GM13976 (cell line): ENCODE data around the gene MAPK1.

Experiments
- DNase-seq: peaks from one replicate; pipeline ENCODE4 v3.0.0; 2012; ENCODE audit warnings: low spot score
- in situ Hi-C: fragments of 300-500 bp; cut with MboI; formaldehyde crosslinking; loops from one replicate; pipeline ENCODE4 v1.12.0; 2022; ENCODE audit warnings: low sequenced_read_pairs, mixed read lengths, inconsistent platforms; ENCODE audit not compliant: unreplicated experiment
- TF ChIP-seq, protein P1 (sequence below): IDR thresholded peaks from 2 replicates; pipeline ENCODE4 v1.5.1; 2012; ENCODE audit warnings: borderline replicate concordance, mild to moderate bottlenecking; ENCODE audit not compliant: insufficient read depth; ENCODE audit errors: extremely low read depth, missing control alignments, control extremely low read depth

MAPK1 gene

DNA sequence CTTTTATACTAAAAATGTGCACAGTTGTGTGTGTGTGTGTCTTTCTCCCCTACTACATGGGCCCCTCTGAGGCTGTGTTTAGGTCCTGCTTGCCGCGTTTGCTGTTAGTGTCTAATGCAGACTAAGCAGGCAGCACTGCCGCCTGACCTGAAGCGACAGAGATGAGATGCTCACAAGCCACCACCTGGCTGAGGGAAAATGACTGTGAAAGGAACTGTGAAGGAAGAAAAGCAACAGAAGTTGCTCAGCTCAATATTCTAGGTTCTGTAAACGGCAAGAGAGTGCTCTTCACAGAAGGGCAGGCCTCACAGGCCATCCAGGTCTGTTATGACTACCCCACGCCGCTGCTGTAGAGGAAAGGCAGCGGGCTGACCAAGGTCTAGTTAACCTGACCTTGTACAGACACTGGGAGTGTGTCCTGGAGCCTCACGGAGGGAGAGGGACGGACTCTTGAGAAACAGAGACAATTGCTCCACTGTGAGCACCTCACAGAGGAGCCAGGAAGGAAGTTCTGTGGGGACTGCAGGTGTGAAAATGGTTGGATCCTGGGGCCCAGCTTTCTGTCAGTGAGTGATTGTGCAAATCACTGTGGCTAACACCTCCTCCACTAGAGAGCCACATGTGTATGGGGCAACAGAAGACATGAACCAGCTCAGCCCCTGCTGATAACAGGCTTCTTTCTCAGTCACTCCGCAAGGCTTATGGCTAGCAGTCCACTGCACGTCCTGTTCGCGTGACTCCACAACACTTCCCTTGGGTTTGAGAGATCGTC is 100.6 kb downstream of the MAPK1 start:
- peak; percentile 74 for DNase-seq
- TF ChIP-seq, protein P1, sequence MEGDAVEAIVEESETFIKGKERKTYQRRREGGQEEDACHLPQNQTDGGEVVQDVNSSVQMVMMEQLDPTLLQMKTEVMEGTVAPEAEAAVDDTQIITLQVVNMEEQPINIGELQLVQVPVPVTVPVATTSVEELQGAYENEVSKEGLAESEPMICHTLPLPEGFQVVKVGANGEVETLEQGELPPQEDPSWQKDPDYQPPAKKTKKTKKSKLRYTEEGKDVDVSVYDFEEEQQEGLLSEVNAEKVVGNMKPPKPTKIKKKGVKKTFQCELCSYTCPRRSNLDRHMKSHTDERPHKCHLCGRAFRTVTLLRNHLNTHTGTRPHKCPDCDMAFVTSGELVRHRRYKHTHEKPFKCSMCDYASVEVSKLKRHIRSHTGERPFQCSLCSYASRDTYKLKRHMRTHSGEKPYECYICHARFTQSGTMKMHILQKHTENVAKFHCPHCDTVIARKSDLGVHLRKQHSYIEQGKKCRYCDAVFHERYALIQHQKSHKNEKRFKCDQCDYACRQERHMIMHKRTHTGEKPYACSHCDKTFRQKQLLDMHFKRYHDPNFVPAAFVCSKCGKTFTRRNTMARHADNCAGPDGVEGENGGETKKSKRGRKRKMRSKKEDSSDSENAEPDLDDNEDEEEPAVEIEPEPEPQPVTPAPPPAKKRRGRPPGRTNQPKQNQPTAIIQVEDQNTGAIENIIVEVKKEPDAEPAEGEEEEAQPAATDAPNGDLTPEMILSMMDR: peak; percentile 2
- in situ Hi-C loops: no loop called here

DNA sequence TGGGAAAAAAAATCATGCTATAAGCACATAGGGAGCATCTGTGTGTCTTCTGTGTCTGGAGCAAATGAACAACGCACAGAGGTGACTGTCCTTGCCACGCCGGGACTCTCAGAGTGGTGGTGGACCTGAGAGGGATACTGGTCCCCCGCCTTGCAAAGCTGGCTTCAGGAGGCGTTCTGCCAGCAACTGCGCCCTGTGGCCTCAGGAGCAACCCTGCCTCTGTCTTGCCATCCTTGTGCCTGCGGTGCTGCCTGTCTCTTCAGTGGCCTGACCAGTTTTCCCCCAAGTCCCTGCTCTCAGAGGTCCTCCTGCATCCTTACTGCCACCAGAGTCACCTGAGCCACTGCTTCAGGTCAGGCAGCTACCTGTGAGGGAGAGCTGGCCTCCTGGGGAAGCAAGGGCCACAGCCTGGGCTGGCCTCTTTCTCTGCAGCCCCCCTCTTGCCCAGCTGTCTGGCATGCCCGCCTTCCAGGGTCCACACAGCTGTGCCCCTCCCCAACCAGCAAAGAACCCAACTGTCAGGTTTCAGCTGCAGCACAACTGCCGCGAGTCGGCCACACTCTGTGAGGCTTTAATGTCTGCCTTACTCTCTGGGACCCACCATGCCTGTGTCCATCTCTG is 101.4 kb downstream of the MAPK1 start:
- in situ Hi-C loops: no loop called here
- TF ChIP-seq, protein P1: no peak

DNA sequence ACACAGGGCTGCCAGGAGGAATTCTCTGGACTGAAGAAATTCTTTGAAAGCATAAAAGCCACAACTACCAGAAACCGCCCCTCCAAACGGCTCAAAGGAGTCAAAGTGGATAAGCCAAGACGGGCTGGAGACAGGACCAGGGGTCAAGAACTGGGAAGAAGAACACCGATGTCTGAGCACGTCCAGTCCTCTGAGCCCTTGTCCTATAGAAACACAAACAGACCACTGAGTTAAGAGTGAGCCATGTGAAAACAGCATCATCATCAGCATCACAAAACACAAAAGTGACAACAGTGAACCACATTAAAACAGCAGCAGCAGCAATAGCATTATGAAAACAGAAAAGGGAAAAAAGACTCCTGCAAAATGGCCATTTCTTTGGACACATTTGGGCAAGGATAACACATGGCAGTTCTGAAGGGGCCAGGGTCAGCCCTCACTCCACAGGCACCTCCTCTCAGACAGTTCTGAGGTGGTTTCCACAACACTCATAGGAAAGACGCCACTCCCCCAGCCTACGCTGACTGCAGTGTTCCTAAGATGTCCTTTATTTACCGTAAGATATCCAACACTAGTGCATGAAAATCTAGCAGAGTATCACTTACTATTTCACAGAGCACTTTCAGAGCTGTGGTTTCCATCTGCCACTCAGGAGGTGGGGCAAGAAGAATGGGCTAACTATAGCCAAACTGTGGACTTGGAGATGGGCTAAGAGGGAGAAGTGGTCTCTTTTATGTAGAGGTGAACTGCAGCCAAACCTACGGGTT is 103.2 kb downstream of the MAPK1 start:
- TF ChIP-seq, protein P1: no peak
- DNase-seq: no peak
- in situ Hi-C loops: no loop called here

More for the DNA sequence above, 101.4 kb downstream of the MAPK1 start:
- DNase-seq: no peak

DNA sequence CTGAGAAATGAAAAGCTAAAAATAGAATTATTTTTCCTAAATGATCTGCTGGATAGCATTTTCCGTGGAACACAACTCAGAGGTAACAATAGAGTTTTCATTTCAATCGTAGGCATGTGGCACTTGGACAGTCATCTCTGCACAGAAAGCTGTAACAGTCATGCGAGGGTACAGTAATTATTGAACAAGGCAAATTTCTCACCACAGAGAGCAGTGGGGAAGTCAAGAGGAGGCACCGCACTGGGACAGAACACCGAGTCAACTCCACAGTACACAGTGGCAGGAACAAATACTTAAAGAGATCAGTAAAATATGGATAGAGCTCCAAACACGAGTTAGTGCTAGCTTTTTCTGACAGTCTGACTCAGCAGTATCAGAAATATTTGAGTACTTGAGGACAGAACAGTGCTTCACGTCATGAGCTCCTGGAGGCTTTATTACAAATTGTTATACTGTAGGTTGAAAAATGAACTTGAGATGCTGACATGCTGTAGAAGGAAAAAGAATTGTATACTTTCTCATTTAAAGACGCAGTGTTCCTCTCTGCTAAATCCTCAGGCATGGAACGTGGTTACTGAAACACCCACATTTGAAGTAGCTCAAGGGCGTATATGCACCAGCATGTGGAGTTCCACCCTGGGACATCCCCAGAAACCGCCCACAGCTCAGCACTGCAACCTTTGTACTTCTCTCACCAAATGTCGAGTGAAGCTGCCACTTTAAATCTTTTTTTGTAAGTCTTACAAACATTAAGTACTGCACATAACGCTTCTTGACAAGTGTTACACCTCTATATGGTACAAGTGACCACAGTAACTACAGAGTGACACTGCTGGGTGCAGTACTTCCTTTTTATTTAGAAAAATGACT is 104.5 kb downstream of the MAPK1 start:
- in situ Hi-C loops: no loop called here
- TF ChIP-seq, protein P1: no peak
- DNase-seq: peak; percentile 69

DNA sequence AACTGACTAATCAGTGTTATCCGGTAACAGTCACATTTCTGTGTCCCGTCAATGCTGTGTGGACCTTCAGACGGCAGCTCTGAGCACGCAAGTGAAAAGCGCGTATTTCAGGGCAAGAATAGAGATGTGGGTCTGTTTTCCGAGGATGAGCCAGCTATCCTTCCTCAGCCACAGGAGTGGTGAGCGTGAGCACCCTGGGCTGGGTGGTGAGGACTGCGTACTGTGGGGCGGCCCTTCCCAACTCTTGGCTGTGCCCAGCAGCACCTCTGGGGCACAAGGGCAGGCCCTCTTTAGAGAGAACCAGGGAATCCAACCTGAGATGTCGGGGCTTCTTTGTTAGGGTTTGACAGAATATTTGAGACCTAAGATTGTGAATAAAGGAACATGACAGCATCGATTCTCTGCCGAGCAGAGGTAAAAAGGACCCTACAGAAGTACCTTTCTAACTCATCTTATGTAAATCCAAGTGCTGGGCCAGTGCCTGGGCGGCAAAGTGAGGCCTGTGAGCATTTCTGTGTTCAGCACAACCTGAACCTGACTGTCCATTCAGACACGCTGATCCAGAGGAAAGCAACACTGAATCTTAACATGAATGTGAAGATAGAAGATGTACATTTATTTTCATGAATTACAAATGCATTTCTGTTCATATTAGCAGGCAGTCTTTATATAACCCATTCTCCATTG is 105.3 kb downstream of the MAPK1 start:
- in situ Hi-C loops: no loop called here
- DNase-seq: no peak
- TF ChIP-seq, protein P1: no peak
